HCT116 (cell line): ENCODE data around the gene ZNF41. TPM values are rescaled to one million over a fixed set of nuclear protein-coding genes. Genes with fewer than 3 reads are reported as not detected.

Experiments
- ATAC-seq: fragments of 200-7000 bp; cut with Tn5 transposase; 2 replicates; pipeline ENCODE4 v1.9.1; 2020; ENCODE audit warnings: mild to moderate bottlenecking, moderate library complexity
- BruUV-seq: library from RNA; stranded (reverse); fragments of 400-500 nt; replicated peaks from 2 replicates; lab custom pipeline; 2021; lab: Mats Ljungman, UMichigan
- CTCF ChIA-PET: fragments of 300-600 bp; sonication (Branson Sonifier 250); formaldehyde crosslinking; loops from one replicate; lab custom pipeline; 2021; ENCODE audit warnings: antibody characterized with exemption; lab: Charles Lee
- POLR2A ChIA-PET: fragments of 300-600, 350-600 bp; sonication (Branson Sonifier 250); formaldehyde crosslinking; loops from one replicate; lab custom pipeline; 2021; ENCODE audit warnings: antibody characterized with exemption; lab: Charles Lee
- RAD21 ChIA-PET, 2 experiments: fragments of 300-600 bp; sonication (Branson Sonifier 250); formaldehyde crosslinking; loops; one replicate each; lab custom pipeline; 2023; ENCODE audit warnings: low total read pairs in 2 of 2; ENCODE audit not compliant: uncharacterized antibody in 2 of 2, unreplicated experiment in 2 of 2, low non-redundant PET in 1 of 2; lab: Charles Lee
- DNase-seq: peaks from one replicate; pipeline ENCODE4 v3.0.0-alpha.2; 2010; ENCODE audit warnings: low read depth, low spot score
- H2AFZ ChIP-seq: fragments of 200-600 bp; shearing (Covaris generic), sonication (generic); 2 replicates; pipeline ENCODE4 v1.6.1; 2017; ENCODE audit warnings: low read depth, mixed run types, mixed read lengths, antibody characterized with exemption, low read length; ENCODE audit not compliant: poor library complexity, severe bottlenecking
- H3K27ac ChIP-seq: 2 replicates; pipeline ENCODE4 v1.5.1; 2012; ENCODE audit warnings: low read depth, low read length
- H3K27me3 ChIP-seq: fragments of 200-600 bp; sonication (generic); 2 replicates; pipeline ENCODE4 v1.6.1; 2016; ENCODE audit warnings: mixed run types, low read length, mixed read lengths; ENCODE audit not compliant: insufficient read depth
- H3K36me3 ChIP-seq, 2 experiments: fragments of 200-500 bp in 1 of 2; fragments of 200-600 bp in 1 of 2; sonication (Bioruptor generic) in 1 of 2; sonication (generic) in 1 of 2; 2 replicates each; pipeline versions ENCODE4 v1.5.1 to v1.6.1; 2014 to 2016; ENCODE audit warnings: low read length in 2 of 2, inconsistent platforms in 1 of 2, mixed read lengths in 1 of 2, mixed run types in 1 of 2; ENCODE audit not compliant: insufficient read depth in 2 of 2, control insufficient read depth in 1 of 2
- H3K4me1 ChIP-seq, 2 experiments: fragments of 200-600 bp in 1 of 2; sonication (generic) in 1 of 2; 2 replicates each; pipeline versions ENCODE4 v1.5.1 to v1.6.1; 2012 to 2017; ENCODE audit warnings: low read length in 2 of 2, inconsistent platforms in 1 of 2, mild to moderate bottlenecking in 1 of 2, mixed read lengths in 1 of 2, mixed run types in 1 of 2, moderate library complexity in 1 of 2; ENCODE audit not compliant: insufficient read depth in 2 of 2, control insufficient read depth in 1 of 2
- H3K4me2 ChIP-seq: fragments of 200-600 bp; sonication (generic); 2 replicates; pipeline ENCODE4 v1.6.1; 2017; ENCODE audit warnings: mixed run types, low read length, mixed read lengths
- H3K4me3 ChIP-seq, 2 experiments: fragments of 200-600 bp in 1 of 2; sonication (generic) in 1 of 2; replicated peaks in 1 of 2; 2 replicates each; pipeline ENCODE4 v1.5.1; 2011 to 2016; ENCODE audit warnings: low read length in 2 of 2, control low read depth in 1 of 2, low read depth in 1 of 2, mild to moderate bottlenecking in 1 of 2, mixed read lengths in 1 of 2, mixed run types in 1 of 2
- H3K79me2 ChIP-seq: fragments of 200-600 bp; sonication (generic); 2 replicates; pipeline ENCODE4 v1.6.1; 2017; ENCODE audit warnings: mild to moderate bottlenecking, mixed run types, low read length, moderate library complexity, mixed read lengths; ENCODE audit not compliant: insufficient read depth
- H3K9ac ChIP-seq: fragments of 200-600 bp; sonication (generic); 2 replicates; pipeline ENCODE4 v1.6.1; 2016; ENCODE audit warnings: low read length, mixed read lengths
- H3K9me2 ChIP-seq: fragments of 200-600 bp; sonication (generic), shearing (Covaris generic); 2 replicates; pipeline ENCODE4 v1.6.1; 2017; ENCODE audit warnings: mixed run types, mild to moderate bottlenecking, moderate library complexity; ENCODE audit not compliant: insufficient read depth
- H3K9me3 ChIP-seq, 2 experiments: fragments of 200-500 bp in 1 of 2; fragments of 200-600 bp in 1 of 2; sonication (Bioruptor generic) in 1 of 2; sonication (generic) in 1 of 2; 2 replicates each; pipeline ENCODE4 v1.6.1; 2014 to 2017; ENCODE audit warnings: low read length in 2 of 2, mixed read lengths in 2 of 2, inconsistent platforms in 1 of 2, low read depth in 1 of 2, mild to moderate bottlenecking in 1 of 2, mixed run types in 1 of 2, moderate library complexity in 1 of 2; ENCODE audit not compliant: control insufficient read depth in 1 of 2, insufficient read depth in 1 of 2
- H4K20me1 ChIP-seq: fragments of 200-600 bp; sonication (generic), shearing (Covaris generic); 2 replicates; pipeline ENCODE4 v1.6.1; 2017; ENCODE audit warnings: mixed run types, mild to moderate bottlenecking, moderate library complexity; ENCODE audit not compliant: insufficient read depth
- CBX3 ChIP-seq: IDR thresholded peaks from 2 replicates; pipeline ENCODE4 v1.6.1; 2012; ENCODE audit warnings: low read depth
- EGR1 ChIP-seq: IDR thresholded peaks from 2 replicates; pipeline ENCODE4 v1.6.1; 2012; ENCODE audit warnings: low read depth
- EZH2phosphoT487 ChIP-seq: fragments of 200-600 bp; IDR thresholded peaks from 2 replicates; pipeline ENCODE4 v1.6.1; 2018; ENCODE audit warnings: antibody characterized with exemption, borderline replicate concordance
- FOSL1 ChIP-seq: IDR thresholded peaks from 2 replicates; pipeline ENCODE4 v1.6.1; 2012; ENCODE audit warnings: low read depth
- MAX ChIP-seq: IDR thresholded peaks from 2 replicates; pipeline ENCODE4 v1.6.1; 2012
- SIN3A ChIP-seq: IDR thresholded peaks from 2 replicates; pipeline ENCODE4 v1.6.1; 2012; ENCODE audit warnings: low read depth
- SP1 ChIP-seq: IDR thresholded peaks from 2 replicates; pipeline ENCODE4 v1.6.1; 2012; ENCODE audit warnings: low read depth
- SRF ChIP-seq: IDR thresholded peaks from 2 replicates; pipeline ENCODE4 v1.6.1; 2012; ENCODE audit warnings: low read depth
- ZNF274 ChIP-seq: fragments of 200-500 bp; sonication (Bioruptor generic); IDR thresholded peaks from 2 replicates; pipeline ENCODE4 v1.6.1; 2014; ENCODE audit warnings: mild to moderate bottlenecking, low read depth, low read length, inconsistent platforms
- intact Hi-C: fragments of 100-400 bp; cut with micrococcal nuclease; formaldehyde crosslinking; loops from 2 replicates; pipeline ENCODE4 v1.10.0; 2022
- total RNA-seq: library from RNA; stranded (reverse); gene quantifications from one replicate; pipeline ENCODE4 v1.2.1, GENCODE V29; 2021; ENCODE audit not compliant: unreplicated experiment

Gene ZNF41
- total RNA-seq, 1 experiment from 2014 or later = 7.4 TPM

- Histone ChIP-seq H3K27ac (no peak overlapping the region), H3K36me3 (no peaks in the 10 kb centered on the region), H2AFZ (no peak overlapping the region), H3K27me3 (no peaks in the 10 kb centered on the region), H3K9me2 (no peaks in the 10 kb centered on the region), H3K4me1 (peaks cover 0 to 17% of the 10 kb centered on the region in 2 experiments; a peak in 2 of 4 replicates), H3K9me3 (no peaks in the 10 kb centered on the region), H3K9ac (no peak overlapping the region), H4K20me1 (no peaks in the 10 kb centered on the region), H3K79me2 (no peaks in the 10 kb centered on the region), H3K4me3 (no peak overlapping the region), H3K4me2 (no peak overlapping the region)
- no peak for ATAC-seq
- POLR2A ChIA-PET = no interaction called here
- RAD21 ChIA-PET = no interaction called here
- BruUV-seq = no TSS peak
- TF ChIP-seq ZNF274 (no peak), MAX (no peak), EZH2phosphoT487 (no peak), EGR1 (no peak)
- DNase-seq = no peak
- CTCF ChIA-PET = no interaction called here
- intact Hi-C loops = no loop called here
These were observed 35.1 kb upstream of the ZNF41 start for GRCh38 chrX:47518144-47518543.

DNA sequence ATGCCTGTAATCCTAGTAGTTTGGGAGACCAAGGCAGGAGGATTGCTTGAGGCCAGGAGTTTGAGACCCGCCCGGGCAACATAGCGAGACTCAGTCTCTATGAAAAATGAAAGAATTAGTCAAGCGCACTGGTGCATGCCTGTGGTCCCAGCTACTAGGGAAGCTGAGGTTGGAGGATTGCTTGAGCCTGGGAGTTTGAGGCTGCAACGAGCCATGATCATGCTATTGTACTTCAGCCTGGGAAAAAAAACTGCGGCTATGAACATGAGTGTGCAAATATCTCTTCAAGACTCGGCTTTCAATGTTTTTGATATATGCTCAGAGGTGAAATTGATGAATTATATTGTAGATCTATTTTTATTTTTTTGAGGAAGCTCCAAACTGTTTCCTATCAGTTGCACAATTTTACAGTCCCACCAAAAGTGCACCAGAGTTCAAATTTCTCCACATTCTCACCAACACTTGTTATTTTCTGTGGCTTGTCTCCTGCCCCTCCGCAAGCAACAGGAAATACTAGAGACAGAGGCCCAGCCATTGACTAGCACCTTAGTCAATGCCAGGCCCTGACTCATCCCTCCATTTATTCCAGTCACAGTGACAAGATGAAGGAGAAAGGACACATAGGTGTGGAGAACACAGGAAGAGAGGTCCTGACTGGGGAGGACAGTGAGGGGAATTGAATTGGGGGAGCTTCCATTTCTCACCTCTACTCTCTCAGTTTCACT lies 33.1 kb upstream of the ZNF41 start:
- no peak overlapping the region for H3K4me3 ChIP-seq
- TF ChIP-seq EZH2phosphoT487 = no peak
- TF ChIP-seq SP1 = no peak
- peak; percentile 36; the same call in 1 of the 2 replicates for TF ChIP-seq CBX3
- 0 out of 2 replicates have a peak, but pooled peaks have one; percentile 26 for TF ChIP-seq MAX
- TF ChIP-seq SRF = no peak
- no peak for TF ChIP-seq EGR1
- TF ChIP-seq FOSL1 = peak; percentile 60
- TF ChIP-seq SIN3A = no peak
- no peaks in the 10 kb centered on the region for H3K79me2 ChIP-seq
- H3K4me1 ChIP-seq = peaks cover 0 to 16% of the 10 kb centered on the region in 2 experiments; a peak in 2 of 4 replicates
- H2AFZ ChIP-seq = peak overlapping the region; percentile 26
- intact Hi-C loops = no loop called here
- H3K9me3 ChIP-seq = no peaks in the 10 kb centered on the region
- no peaks in the 10 kb centered on the region for H4K20me1 ChIP-seq
- H3K4me2 ChIP-seq = peak overlapping the region; percentile 35; the same call in 1 of the 2 replicates
- H3K27me3 ChIP-seq = no peaks in the 10 kb centered on the region
- POLR2A ChIA-PET = no interaction called here
- no peak overlapping the region for H3K9ac ChIP-seq
- ATAC-seq = no peak
- H3K36me3 ChIP-seq = no peaks in the 10 kb centered on the region
- H3K27ac ChIP-seq = no peak overlapping the region
- CTCF ChIA-PET = no interaction called here
- H3K9me2 ChIP-seq = no peaks in the 10 kb centered on the region
- no peak for DNase-seq
- no TSS peak for BruUV-seq
- RAD21 ChIA-PET = no interaction called here
